ENCODE data around the gene HMOX2. TPM values are rescaled to one million over a fixed set of nuclear protein-coding genes. Genes with fewer than 3 reads are reported as not detected.
A peak's percentile ranks its signal among the peaks of the same experiment; 100 is the strongest.

HMOX2 gene
- total RNA-seq, 1 experiment from 2014 or later, result 72.6 TPM

DNA sequence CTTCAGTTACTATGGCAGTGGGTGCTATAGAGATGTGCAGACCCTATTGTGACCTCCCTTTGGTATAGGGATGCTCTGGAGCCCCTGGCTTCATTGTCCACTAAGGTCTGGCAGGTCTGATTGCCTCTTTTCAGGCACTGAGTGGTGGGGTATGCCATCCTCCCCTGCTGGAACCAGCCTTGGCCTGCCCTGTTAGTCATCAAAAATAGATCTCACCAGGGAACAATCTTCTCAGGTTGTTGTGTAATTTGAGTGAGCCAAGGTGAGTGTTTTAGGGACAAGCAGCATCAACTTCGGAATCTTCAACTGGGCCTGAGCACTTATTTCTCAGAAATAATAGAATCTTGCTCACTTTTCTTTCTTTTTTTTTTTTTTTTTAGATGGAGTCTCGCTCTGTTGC is 19.6 kb downstream of the HMOX2 start:
- H3K27ac ChIP-seq (ENCODE audit: low read length), result no peak overlapping the region
- CTCF ChIA-PET, result interaction anchor here (0.7 kb wide), 1 partner anchor 11 kb away, joined by 5 read pairs; no protein-coding TSS in a partner anchor
- H3K4me3 ChIP-seq (ENCODE audit: low read depth in 2 of 2, low read length in 2 of 2), result no peak overlapping the region
- TF ChIP-seq POLR2AphosphoS5 (IDR thresholded peaks at IDR 0.05; ENCODE audit: low read depth, low read length), result no peak
- no peak for TF ChIP-seq TCF7L2 (IDR thresholded peaks at IDR 0.05; ENCODE audit: low read depth, low read length)
- TF ChIP-seq, protein P1, sequence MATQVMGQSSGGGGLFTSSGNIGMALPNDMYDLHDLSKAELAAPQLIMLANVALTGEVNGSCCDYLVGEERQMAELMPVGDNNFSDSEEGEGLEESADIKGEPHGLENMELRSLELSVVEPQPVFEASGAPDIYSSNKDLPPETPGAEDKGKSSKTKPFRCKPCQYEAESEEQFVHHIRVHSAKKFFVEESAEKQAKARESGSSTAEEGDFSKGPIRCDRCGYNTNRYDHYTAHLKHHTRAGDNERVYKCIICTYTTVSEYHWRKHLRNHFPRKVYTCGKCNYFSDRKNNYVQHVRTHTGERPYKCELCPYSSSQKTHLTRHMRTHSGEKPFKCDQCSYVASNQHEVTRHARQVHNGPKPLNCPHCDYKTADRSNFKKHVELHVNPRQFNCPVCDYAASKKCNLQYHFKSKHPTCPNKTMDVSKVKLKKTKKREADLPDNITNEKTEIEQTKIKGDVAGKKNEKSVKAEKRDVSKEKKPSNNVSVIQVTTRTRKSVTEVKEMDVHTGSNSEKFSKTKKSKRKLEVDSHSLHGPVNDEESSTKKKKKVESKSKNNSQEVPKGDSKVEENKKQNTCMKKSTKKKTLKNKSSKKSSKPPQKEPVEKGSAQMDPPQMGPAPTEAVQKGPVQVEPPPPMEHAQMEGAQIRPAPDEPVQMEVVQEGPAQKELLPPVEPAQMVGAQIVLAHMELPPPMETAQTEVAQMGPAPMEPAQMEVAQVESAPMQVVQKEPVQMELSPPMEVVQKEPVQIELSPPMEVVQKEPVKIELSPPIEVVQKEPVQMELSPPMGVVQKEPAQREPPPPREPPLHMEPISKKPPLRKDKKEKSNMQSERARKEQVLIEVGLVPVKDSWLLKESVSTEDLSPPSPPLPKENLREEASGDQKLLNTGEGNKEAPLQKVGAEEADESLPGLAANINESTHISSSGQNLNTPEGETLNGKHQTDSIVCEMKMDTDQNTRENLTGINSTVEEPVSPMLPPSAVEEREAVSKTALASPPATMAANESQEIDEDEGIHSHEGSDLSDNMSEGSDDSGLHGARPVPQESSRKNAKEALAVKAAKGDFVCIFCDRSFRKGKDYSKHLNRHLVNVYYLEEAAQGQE (IDR thresholded peaks at IDR 0.05; ENCODE audit: insufficient read depth in 1 of 2, low read depth in 2 of 2, low read length in 1 of 2), result no peak
- no peak for TF ChIP-seq SIN3A (IDR thresholded peaks at IDR 0.05; ENCODE audit: borderline replicate concordance, insufficient read depth, low read depth, low read length)
- TF ChIP-seq, protein P2, sequence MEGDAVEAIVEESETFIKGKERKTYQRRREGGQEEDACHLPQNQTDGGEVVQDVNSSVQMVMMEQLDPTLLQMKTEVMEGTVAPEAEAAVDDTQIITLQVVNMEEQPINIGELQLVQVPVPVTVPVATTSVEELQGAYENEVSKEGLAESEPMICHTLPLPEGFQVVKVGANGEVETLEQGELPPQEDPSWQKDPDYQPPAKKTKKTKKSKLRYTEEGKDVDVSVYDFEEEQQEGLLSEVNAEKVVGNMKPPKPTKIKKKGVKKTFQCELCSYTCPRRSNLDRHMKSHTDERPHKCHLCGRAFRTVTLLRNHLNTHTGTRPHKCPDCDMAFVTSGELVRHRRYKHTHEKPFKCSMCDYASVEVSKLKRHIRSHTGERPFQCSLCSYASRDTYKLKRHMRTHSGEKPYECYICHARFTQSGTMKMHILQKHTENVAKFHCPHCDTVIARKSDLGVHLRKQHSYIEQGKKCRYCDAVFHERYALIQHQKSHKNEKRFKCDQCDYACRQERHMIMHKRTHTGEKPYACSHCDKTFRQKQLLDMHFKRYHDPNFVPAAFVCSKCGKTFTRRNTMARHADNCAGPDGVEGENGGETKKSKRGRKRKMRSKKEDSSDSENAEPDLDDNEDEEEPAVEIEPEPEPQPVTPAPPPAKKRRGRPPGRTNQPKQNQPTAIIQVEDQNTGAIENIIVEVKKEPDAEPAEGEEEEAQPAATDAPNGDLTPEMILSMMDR (IDR thresholded peaks at IDR 0.05), result no peak
- H3K27me3 ChIP-seq (ENCODE audit: control insufficient read depth, insufficient read depth, low read length), result no peaks in the 10 kb centered on the region
- H3K9me3 ChIP-seq (ENCODE audit: control insufficient read depth, insufficient read depth, low read depth, low read length), result no peaks in the 10 kb centered on the region
- POLR2A ChIA-PET, result no interaction called here
- H3K4me1 ChIP-seq (ENCODE audit: control insufficient read depth, insufficient read depth, low read length), result peaks cover 21% of the 10 kb centered on the region
- no peaks in the 10 kb centered on the region for H3K36me3 ChIP-seq (ENCODE audit: control insufficient read depth, insufficient read depth, low read length)
- BruUV-seq (replicated peaks), result no TSS peak
- DNase-seq (ENCODE audit: low read depth, low spot score) (no peak), ATAC-seq (no peak)
- intact Hi-C loops (cut with micrococcal nuclease; ENCODE audit: unreplicated experiment) (no loop called here), in situ Hi-C loops (cut with HindIII; ENCODE audit: low pct_unique_long_range_greater_than_20kb, low sequenced_read_pairs) (no loop called here)

DNA sequence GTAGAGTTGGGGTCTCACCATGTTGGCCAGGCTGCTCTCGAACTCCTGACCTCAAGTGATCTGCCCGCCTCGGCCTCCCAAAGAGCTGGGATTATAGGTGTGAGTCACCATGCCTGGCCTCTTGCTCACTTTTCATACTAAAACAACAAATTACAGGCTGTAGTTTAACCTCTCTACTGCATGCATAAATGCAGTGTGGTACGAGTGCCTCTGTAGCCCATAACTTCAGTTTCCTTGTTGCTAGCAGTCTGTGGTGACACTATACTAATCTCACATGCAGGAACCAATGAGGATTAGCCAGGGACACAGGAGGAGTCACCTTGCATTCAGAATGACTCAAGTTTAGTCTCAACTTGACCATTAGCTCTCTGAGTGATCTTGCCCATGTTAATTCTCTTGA is 20.1 kb downstream of the HMOX2 start:
- no peak for DNase-seq (ENCODE audit: low read depth, low spot score)
- BruUV-seq (replicated peaks), result no TSS peak

More for the DNA sequence above, 20.1 kb downstream of the HMOX2 start:
- in situ Hi-C loops (cut with HindIII; ENCODE audit: low pct_unique_long_range_greater_than_20kb, low sequenced_read_pairs), result no loop called here
- H3K9me3 ChIP-seq (ENCODE audit: control insufficient read depth, insufficient read depth, low read depth, low read length), result no peaks in the 10 kb centered on the region
- H3K27ac ChIP-seq (ENCODE audit: low read length), result no peak overlapping the region
- ATAC-seq, result peak; percentile 14; the same call in 1 of the 2 replicates
- ChIA-PET POLR2A (interaction anchor here (0.6 kb wide), 1 partner anchor 54 kb away, joined by 4 read pairs; no protein-coding TSS in a partner anchor), CTCF (interaction anchor here (0.7 kb wide), 1 partner anchor 11 kb away, joined by 5 read pairs; no protein-coding TSS in a partner anchor)
- H3K4me1 ChIP-seq (ENCODE audit: control insufficient read depth, insufficient read depth, low read length), result peaks cover 26% of the 10 kb centered on the region
- intact Hi-C loops (cut with micrococcal nuclease; ENCODE audit: unreplicated experiment), result no loop called here
- H3K27me3 ChIP-seq (ENCODE audit: control insufficient read depth, insufficient read depth, low read length), result no peaks in the 10 kb centered on the region
- no peak overlapping the region for H3K4me3 ChIP-seq (ENCODE audit: low read depth in 2 of 2, low read length in 2 of 2)
- H3K36me3 ChIP-seq (ENCODE audit: control insufficient read depth, insufficient read depth, low read length), result no peaks in the 10 kb centered on the region
- TF ChIP-seq, protein P2 (IDR thresholded peaks at IDR 0.05), result no peak
- TF ChIP-seq TCF7L2 (IDR thresholded peaks at IDR 0.05; ENCODE audit: low read depth, low read length), result no peak
- TF ChIP-seq POLR2AphosphoS5 (IDR thresholded peaks at IDR 0.05; ENCODE audit: low read depth, low read length), result no peak
- TF ChIP-seq, protein P1 (IDR thresholded peaks at IDR 0.05; ENCODE audit: insufficient read depth in 1 of 2, low read depth in 2 of 2, low read length in 1 of 2), result no peak
- no peak for TF ChIP-seq SIN3A (IDR thresholded peaks at IDR 0.05; ENCODE audit: borderline replicate concordance, insufficient read depth, low read depth, low read length)

All from Panc1 (cell line).